HG02759 (cell line): ENCODE measurements around the gene AGPAT4.
"Not testable (repeated sequence)": the region's sequence is repeated elsewhere in the genome, so short reads cannot be mapped to it uniquely, and the experiment has no call there.

Source experiments
- ATAC-seq: cut with Tn5 transposase; IDR thresholded peaks from one replicate; pipeline ENCODE4 v1.9.1; 2021; ENCODE audit warnings: mild to moderate bottlenecking, moderate library complexity; ENCODE audit not compliant: unreplicated experiment

AGPAT4 gene

GRCh38 chr6:161123319-161123718 lies 150.5 kb downstream of the AGPAT4 start:
- ATAC-seq = not testable (repeated sequence)

DNA sequence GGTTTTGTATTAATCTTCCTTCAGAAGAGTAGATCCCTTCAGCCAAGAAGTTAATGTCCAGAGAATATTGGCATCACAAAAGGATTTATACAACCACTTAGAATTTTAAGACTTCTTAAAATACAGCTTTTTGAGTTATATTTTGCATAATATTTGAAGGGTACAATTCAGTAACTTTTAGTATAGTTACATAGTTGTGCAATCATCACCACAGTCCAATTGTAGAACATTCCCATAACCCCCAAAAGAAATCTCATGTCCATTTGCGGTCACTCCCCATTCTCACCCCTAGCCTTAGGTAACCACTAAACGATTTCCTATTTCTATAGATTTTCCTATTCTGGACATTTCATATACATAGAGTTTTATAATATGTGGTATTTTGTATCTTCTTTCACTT lies 155.9 kb downstream of the AGPAT4 start:
- no peak for ATAC-seq

GRCh38 chr6:161117308-161117707 lies 156.6 kb downstream of the AGPAT4 start:
- no peak for ATAC-seq

- ATAC-seq = no peak
Measured at GRCh38 chr6:161116554-161116953, 157.3 kb downstream of the AGPAT4 start.

DNA sequence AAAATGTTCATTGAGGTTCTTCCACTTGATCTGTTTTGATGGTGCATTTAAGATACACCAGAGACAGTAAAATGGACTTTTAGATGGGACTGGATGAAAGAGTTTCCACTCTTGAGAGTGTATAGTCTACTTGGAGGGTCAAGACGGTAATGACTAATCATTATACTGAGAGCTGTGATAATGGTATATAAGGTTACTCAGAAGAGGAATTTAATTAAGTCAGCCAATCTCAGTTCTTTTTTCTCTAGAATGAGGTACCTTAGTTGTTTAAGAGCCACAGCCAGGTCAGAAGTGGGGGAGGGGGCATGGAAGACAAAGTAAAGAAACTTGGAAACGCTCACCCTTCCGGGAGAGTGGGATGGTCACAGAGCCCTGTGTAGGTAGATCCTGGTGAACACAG lies 158.4 kb downstream of the AGPAT4 start:
- ATAC-seq = peak; percentile 43

DNA sequence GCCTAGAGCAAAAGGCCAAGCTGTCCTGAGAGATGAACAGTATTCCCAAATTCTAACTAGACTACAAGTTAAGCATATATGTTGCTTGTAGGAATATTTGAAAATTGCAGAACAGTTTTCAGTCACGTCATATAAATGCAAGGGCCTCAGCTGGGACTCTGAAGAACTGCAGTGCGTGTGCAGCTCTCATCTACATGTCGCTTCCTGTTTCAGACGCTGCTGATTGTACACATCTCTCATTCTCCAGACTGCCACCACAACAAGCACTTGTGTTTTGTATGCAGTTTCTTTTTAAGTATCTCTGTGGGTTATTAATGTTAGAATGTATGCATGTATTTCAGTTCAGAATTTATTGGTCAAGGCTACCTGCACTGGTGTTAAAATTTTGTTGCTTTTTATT lies 162.6 kb downstream of the AGPAT4 start:
- no peak for ATAC-seq

GRCh38 chr6:161110028-161110779 lies 163.7 kb downstream of the AGPAT4 start:
- no peak for ATAC-seq

GRCh38 chr6:161109366-161109765 lies 164.5 kb downstream of the AGPAT4 start:
- ATAC-seq = no peak

DNA sequence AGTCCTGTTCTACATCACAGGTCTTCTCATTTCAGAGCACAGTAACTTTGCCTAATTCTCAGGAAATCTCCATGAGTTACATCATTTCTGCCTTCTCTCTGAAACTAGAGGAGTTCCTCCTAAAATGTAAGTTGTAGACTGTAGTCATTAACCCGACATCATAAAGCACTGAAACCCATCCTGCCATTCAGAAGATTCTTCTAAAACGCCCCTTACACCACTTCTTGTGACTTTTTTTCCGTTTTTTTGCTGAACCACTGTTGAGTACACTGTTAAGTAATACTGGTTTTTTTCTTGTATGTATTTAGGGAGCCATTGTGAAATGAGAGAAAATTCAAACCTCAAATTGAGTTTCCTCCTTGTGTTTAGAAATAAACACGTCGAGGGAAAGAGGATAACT lies 164.9 kb downstream of the AGPAT4 start:
- no peak for ATAC-seq

GRCh38 chr6:161107779-161108730 lies 165.8 kb downstream of the AGPAT4 start:
- no peak for ATAC-seq

DNA sequence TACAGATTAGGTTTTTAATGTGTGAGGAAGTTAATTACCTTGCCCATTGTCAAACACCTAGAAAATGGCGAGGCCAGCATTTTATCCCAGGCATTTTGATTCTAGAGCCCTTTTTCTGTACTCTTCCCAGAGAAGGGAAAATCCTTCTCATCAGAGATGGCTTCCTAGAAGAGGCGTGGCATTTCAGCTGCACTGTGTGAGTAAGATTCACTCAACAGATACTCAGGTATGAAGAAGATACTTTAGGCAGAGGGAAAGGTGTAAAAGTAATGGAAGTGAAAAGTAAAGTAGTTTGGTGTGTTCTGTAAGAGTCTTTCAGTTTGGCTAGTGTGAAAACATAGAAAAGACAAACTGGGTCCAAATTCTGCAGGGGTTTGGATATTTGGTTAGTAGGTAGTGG lies 168.5 kb downstream of the AGPAT4 start:
- no peak for ATAC-seq

GRCh38 chr6:161104966-161105365 lies 168.9 kb downstream of the AGPAT4 start:
- no peak for ATAC-seq

GRCh38 chr6:161103475-161103874 lies 170.4 kb downstream of the AGPAT4 start:
- no peak for ATAC-seq

- no peak for ATAC-seq
Measured at GRCh38 chr6:161101517-161101916, 172.3 kb downstream of the AGPAT4 start.

DNA sequence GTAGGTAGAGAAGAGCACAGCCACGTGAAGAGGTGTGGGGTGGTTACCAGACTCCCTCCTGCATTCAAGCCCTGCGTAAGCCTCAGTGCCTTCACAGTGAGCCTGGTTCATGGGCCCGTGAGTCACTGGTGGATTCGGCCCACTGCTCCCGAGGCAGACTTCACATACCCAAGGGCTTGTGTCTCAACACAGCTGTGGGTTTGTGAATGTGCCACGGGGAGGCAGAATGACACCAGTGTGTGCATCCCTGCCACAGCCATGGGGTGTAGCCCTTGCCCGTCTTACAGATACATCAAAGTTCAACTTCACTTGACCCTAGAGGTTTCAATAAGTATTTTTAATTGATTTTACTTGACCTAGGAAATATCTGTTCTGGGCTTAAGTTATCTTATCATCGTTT lies 173.8 kb downstream of the AGPAT4 start:
- no peak for ATAC-seq

DNA sequence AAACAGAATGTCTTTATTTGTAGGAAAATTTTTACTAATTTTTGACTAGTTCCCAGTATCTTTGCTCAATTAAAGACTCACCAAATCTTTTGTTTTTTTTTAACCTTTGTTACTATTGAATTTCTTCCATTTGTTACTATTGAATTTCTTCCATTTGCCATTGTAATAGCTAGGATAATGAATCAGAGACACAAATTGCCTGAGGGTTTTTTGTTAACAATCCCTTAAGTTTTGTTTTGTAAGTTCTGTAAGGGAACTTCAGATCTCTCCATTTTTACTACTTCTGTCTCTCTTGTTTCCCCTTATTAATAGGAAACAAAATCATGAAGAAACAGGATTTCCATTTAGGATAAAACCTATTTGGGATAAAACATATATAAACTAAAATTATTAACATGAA lies 177.9 kb downstream of the AGPAT4 start:
- no peak for ATAC-seq

- ATAC-seq = no peak
Measured at GRCh38 chr6:161094955-161095354, 178.9 kb downstream of the AGPAT4 start.

DNA sequence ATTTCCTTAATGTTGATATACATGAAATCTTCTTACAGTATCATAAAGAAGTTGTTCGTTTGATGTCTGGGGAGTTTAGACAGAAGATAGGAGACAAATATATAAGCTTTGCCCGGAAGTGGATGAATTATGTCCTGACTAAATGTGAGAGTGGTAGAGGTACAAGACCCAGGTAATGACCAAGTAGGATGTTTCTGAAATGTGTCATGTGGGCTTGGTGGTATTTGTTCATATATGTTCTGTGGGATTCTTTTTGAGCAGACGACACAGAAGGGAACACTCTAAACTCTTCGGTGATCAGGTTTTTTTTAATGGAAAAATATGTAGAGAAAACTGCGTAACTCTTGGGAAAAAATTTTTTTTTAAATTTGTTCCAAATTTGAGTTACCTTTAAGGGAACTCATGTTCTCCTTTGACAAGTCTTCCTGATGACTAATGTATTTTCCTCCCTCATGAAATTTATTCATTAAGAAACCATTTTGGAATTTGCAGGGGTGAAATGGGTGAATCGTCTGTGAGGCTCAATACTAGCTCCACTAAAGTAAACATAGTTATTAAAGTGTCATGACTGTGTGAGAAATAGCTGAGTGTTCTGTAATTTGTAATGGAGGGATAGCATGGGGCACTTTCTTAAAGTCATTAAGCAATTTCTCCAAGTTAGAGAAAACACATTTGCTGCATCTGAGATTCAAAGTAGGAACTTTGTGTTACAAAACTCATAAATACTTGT lies 181.7 kb downstream of the AGPAT4 start:
- ATAC-seq = no peak

DNA sequence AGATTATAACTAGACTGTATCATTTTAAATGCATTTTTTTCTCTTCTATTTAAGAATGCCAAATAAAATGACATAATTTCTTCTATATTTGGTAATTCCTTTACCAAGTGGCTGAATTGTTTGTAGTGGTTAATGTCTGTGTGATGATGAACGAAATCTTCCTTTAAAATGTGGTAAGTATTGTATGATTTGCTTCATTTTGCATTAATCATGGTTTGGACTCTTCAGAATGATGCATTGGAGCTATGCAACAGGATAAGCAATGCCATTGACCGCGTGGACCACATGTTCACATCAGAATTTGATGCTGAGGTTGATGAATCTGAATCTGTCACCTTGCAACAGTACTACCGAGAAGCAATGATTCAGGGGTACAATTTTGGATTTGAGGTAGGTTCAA lies 182.7 kb downstream of the AGPAT4 start:
- ATAC-seq = no peak

DNA sequence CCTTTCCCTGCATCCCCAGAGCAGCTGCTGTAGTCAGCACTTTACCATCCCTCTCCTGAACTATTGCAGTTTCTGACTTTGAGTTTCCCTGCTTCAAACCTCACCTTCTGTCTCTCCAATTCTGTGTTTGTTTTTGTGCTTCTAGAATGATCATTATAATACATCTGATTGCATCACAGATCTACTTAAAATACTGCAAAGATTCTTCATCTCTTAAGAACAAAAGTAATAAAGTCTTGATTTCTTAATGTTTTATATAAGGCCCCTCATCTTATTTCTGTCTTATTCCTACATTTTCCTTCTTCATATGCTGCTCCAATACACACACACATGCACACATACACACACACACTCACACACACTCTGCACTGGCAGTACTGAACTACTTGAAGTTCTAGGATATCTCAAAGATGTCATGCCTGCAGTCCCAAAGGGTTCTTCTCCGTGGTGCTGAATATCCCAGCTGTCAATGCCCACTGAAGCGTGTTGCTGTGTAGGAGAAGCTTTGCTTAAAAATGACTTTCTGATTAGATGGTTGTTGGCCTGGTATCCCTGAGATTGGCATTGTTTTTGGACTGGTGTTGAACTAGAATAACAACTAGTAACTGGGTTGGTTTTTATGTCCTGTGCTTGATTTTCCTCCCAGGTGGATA lies 185.1 kb downstream of the AGPAT4 start:
- no peak for ATAC-seq

GRCh38 chr6:161085246-161085645 lies 188.6 kb downstream of the AGPAT4 start:
- no peak for ATAC-seq
